ENCODE measurements around the gene SHC3.

Gene SHC3

GRCh38 chr9:89029788-89030187 lies 148.8 kb downstream of the SHC3 start:
- in situ Hi-C loops (cut with HindIII; ENCODE audit: low sequenced_read_pairs) = no loop called here

DNA sequence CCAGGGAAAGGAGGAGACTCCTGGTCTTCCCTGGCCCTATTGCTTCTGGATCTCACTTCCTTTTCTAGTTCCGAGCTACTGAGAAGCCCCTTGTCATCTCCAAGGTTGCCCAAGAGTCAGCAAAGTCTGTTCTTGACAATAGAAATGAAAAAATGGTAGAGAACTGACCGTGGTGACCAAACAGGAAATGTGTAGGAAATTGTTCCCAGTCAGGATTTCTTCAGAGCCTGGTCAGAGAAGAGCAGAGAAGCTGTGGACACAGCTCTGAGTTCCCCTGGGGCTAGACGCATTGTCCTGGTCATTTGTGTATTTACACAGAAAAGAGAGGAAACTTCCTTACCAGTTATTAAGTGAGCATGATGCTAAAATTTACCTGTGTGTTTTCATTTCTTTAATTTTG lies 151.7 kb downstream of the SHC3 start:
- in situ Hi-C loops (cut with HindIII; ENCODE audit: low sequenced_read_pairs) = no loop called here

- in situ Hi-C loops (cut with HindIII; ENCODE audit: low sequenced_read_pairs) = no loop called here
These were observed 153.1 kb downstream of the SHC3 start for GRCh38 chr9:89025553-89025952.

- in situ Hi-C loops (cut with HindIII; ENCODE audit: low sequenced_read_pairs) = loop anchor here (25.0 kb wide), 1 partner anchor 437 kb away; no protein-coding TSS in a partner anchor
These were observed 153.9 kb downstream of the SHC3 start for GRCh38 chr9:89024727-89025126.

- in situ Hi-C loops (cut with HindIII; ENCODE audit: low sequenced_read_pairs) = loop anchor here (25.0 kb wide), 1 partner anchor 436 kb away; no protein-coding TSS in a partner anchor
These were observed 154.9 kb downstream of the SHC3 start for GRCh38 chr9:89023740-89024139.

DNA sequence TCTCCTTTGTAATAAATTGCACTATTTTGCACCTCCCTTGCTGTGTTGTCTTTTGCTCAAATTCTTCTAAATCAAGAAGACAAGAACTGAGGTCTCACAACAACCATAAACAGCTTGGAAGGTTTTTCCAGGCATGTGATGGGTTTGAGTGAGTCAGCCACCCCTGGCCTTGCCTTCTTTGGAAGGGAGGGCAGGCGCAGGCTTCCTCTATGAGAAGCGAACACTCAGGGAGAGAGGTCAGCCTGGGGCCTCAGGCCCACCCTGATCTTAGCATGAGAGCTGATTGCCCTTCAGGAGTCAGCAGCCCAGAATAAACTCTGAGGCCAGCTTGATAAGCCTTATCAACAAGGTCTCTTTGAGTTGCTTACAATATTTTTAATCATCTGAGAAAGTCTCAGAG lies 155.7 kb downstream of the SHC3 start:
- in situ Hi-C loops (cut with HindIII; ENCODE audit: low sequenced_read_pairs) = loop anchor here (25.0 kb wide), 1 partner anchor 436 kb away; no protein-coding TSS in a partner anchor

DNA sequence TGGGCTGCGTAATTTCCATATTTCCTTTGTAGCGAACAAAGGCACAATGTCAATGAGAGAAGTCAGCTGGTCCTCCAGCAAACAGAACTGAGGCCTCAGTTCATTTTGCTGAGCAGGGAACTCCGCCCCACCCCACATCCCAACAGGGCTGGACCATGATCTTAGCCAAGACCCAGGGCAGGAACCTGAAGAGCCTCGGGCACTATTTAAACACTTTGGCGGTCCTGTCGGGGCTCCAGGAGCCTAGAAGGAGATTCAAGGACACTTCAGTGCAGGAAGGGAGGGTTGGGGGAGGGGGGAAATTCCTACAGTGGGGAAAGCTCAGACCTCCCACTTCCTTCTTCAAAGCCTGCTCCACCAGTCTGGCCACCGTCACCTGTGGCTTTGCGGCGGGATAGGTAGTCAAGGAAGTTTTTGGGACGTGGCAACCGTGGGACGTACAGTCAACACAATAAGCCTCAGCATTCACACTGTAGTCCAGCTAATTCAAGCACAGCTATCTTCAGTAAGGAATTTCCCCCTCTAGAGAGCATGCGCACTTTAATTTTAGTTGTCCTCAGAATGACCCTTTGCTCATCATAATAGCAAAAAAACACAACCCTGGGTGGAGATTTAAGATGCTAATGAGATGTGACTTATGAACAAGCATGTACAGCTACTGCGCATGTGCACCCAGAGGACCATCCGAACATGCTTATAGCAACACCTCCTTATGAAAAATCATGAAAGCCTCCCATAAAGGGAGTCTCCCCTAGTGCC lies 156.4 kb downstream of the SHC3 start:
- in situ Hi-C loops (cut with HindIII; ENCODE audit: low sequenced_read_pairs) = loop anchor here (25.0 kb wide), 1 partner anchor 435 kb away; no protein-coding TSS in a partner anchor

- in situ Hi-C loops (cut with HindIII; ENCODE audit: low sequenced_read_pairs) = loop anchor here (25.0 kb wide), 1 partner anchor 434 kb away; no protein-coding TSS in a partner anchor
These were observed 157.3 kb downstream of the SHC3 start for GRCh38 chr9:89021154-89021803.

GRCh38 chr9:89020754-89021153 lies 157.9 kb downstream of the SHC3 start:
- in situ Hi-C loops (cut with HindIII; ENCODE audit: low sequenced_read_pairs) = loop anchor here (25.0 kb wide), 1 partner anchor 433 kb away; no protein-coding TSS in a partner anchor

DNA sequence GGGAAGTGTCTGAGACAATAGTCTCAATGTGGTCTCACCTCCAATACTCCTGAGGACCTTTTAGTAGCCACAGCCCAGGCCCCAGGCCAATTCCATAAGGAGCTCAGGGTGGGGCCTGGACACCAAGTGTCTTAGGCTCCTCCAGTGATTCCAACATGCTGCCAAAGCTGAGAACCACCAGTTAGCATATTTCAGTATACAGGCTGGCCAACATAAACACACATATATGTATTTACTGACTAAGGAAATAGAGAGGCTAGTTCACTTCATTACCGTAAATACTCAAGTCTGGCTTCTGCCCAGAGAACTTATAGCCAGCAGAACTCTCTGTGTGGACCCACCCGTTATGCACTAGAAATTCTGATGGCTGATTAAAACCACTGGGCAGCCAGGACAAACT lies 163.3 kb downstream of the SHC3 start:
- in situ Hi-C loops (cut with HindIII; ENCODE audit: low sequenced_read_pairs) = loop anchor here (5.0 to 25.0 kb wide), 2 partner anchors 267 to 428 kb away; no protein-coding TSS in a partner anchor

GRCh38 chr9:89014153-89014552 lies 164.5 kb downstream of the SHC3 start:
- in situ Hi-C loops (cut with HindIII; ENCODE audit: low sequenced_read_pairs) = loop anchor here (5.0 to 25.0 kb wide), 2 partner anchors 53 to 427 kb away; no protein-coding TSS in a partner anchor

- in situ Hi-C loops (cut with HindIII; ENCODE audit: low sequenced_read_pairs) = loop anchor here (5.0 to 25.0 kb wide), 2 partner anchors 54 to 426 kb away; no protein-coding TSS in a partner anchor
These were observed 165.0 kb downstream of the SHC3 start for GRCh38 chr9:89013660-89014059.

DNA sequence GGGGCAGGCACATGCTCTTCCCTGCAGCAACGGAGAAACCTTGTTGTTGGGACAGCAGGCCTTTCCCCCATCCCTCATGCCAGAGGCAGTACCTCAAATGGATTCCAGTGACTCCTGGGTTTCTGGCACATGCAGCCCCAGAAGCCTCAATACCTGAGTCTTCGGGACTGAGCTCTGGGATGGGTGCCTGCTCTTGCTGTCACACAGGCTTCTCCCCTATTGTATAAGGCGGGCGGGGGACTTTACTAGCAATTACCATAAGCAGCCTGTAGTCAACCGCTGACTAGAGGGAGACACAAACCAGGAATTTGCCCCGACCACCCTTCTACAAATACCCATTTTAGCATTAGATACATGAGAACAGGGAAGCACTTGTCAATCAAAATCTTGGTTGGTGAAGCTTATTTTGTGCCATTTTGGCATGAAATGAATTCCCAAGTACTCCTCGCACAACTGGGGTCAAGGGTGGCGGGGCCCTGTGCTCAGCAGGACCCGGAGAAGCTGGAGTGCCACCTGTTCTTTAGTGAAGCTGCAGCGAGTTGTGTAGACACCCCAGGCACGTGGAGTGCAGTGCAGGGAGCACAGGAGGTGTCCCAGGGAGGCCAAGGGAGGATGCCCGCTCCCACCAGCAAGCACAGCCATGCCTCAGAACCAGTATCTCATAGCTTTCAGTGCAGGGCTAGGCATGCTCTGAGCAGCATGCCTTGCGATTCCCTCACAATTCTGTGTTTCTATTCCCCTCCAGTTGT lies 166.2 kb downstream of the SHC3 start:
- in situ Hi-C loops (cut with HindIII; ENCODE audit: low sequenced_read_pairs) = loop anchor here (5.0 to 25.0 kb wide), 2 partner anchors 55 to 425 kb away; no protein-coding TSS in a partner anchor

DNA sequence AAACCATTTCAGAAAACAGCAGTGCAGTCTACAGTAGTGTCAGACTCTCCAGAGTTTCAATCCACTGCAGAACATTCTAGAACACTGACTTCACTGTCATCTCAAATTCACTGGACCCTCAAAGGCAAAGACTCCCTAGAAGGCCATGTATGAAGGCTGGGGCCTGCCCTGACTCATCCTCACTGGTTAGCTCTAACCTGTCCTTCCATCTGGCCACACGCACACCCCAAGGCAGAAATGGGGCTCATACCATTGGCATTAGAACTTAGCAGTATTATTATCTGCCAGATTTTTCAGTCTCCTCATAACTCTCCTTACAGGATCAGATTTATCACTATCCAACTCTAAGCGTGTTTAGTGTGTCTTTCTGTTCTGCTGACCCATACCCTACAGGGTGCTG lies 166.9 kb downstream of the SHC3 start:
- in situ Hi-C loops (cut with HindIII; ENCODE audit: low sequenced_read_pairs) = loop anchor here (5.0 to 25.0 kb wide), 2 partner anchors 56 to 424 kb away; no protein-coding TSS in a partner anchor

DNA sequence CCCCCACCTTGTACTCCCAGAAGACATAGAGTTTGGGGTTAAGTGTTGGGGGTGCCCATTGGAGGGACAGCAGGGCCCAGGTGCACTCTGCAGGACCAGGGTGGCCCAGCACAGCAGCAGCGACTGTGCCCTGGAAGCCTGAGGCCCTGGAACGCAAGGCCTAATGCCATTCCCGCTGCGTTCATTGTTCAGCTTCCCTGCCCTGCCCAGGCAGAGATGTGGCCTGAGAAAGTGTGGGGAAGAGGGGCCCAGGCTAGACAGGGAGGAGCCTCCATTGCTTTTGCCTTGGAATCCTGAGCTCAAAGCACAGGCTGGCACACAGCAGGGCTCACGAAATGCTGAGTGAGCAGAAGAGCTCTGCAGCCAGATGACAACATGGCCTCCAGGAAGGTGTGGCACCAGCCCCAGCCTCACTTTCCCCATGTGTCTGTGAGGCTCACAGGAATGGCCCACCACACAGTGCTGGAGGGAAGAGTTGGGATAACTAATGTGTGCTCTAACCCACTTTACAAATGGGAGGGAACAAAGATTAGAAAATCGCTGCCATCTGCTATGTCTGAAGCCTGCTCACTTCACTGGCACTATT lies 168.0 kb downstream of the SHC3 start:
- in situ Hi-C loops (cut with HindIII; ENCODE audit: low sequenced_read_pairs) = loop anchor here (5.0 to 25.0 kb wide), 2 partner anchors 57 to 423 kb away; no protein-coding TSS in a partner anchor

DNA sequence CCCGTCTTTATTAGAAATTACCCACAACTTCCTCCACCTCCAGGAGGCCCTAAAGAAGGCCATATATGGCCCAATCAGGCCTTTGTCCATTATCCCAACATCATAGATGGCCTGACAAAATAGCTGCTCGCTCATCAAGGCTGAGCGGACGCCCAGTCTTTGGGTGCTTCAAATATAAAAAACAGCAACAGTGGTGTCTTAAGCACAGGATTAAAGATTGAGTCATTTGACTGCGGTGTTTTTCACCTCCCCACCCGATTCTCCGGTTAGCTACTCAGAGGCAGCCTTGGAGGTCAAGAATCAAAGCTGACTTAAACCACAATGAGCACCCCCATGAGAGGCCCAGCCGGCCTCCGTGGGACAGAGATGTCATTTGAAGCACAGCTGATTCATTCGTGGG lies 168.6 kb downstream of the SHC3 start:
- in situ Hi-C loops (cut with HindIII; ENCODE audit: low sequenced_read_pairs) = loop anchor here (5.0 to 25.0 kb wide), 2 partner anchors 57 to 423 kb away; no protein-coding TSS in a partner anchor

DNA sequence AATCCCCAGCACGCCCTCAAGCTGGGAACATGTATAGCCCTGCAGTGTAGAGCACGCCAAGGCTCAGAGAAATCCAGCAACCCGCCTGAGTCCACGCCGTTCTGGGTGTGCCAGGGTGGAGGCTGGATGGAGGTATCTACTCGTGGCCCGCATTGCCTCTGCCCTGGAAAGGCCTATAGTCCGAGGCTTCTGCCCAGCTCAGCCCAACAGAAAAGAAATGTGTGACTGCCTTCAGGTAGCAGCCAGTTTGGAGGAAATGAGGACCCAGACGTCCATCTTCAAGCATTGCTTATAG lies 169.1 kb downstream of the SHC3 start:
- in situ Hi-C loops (cut with HindIII; ENCODE audit: low sequenced_read_pairs) = loop anchor here (25.0 kb wide), 1 partner anchor 422 kb away; no protein-coding TSS in a partner anchor

- in situ Hi-C loops (cut with HindIII; ENCODE audit: low sequenced_read_pairs) = loop anchor here (25.0 kb wide), 1 partner anchor 422 kb away; no protein-coding TSS in a partner anchor
These were observed 169.7 kb downstream of the SHC3 start for GRCh38 chr9:89008744-89009545.

GRCh38 chr9:89008055-89008743 lies 170.4 kb downstream of the SHC3 start:
- in situ Hi-C loops (cut with HindIII; ENCODE audit: low sequenced_read_pairs) = loop anchor here (25.0 kb wide), 1 partner anchor 421 kb away; no protein-coding TSS in a partner anchor

All from endothelial cell of hepatic sinusoid (primary cell).